Activated CD4-positive, alpha-beta memory T cell treated with anti-CD3 and anti-CD28 coated beads for 36 hours (primary cell): Measurements from ENCODE around the gene MICAL3. TPM values are rescaled to one million over a fixed set of nuclear protein-coding genes. Genes with fewer than 3 reads are reported as not detected.
A peak's percentile ranks its signal among the peaks of the same experiment; 100 is the strongest.

Source experiments
- CTCF ChIA-PET: fragments of 350-600 bp; sonication (Branson Sonifier 250); formaldehyde crosslinking; loops from one replicate; lab custom pipeline; 2021; ENCODE audit warnings: antibody characterized with exemption, inconsistent platforms; lab: Charles Lee
- POLR2A ChIA-PET: fragments of 350-600 bp; sonication (Branson Sonifier 250); formaldehyde crosslinking; loops from one replicate; lab custom pipeline; 2021; ENCODE audit warnings: antibody characterized with exemption; lab: Charles Lee
- DNase-seq: peaks from one replicate; pipeline ENCODE4 v3.0.0-alpha.2; 2020
- H3K27ac Mint-ChIP-seq: one replicate; pipeline ENCODE4 v1.8.0; 2021; ENCODE audit warnings: mixed read lengths
- H3K27me3 Mint-ChIP-seq: one replicate; pipeline ENCODE4 v1.8.0; 2021; ENCODE audit warnings: mixed read lengths
- H3K36me3 Mint-ChIP-seq: one replicate; pipeline ENCODE4 v1.8.0; 2021; ENCODE audit warnings: mixed read lengths
- H3K4me1 Mint-ChIP-seq: one replicate; pipeline ENCODE4 v1.8.0; 2021; ENCODE audit warnings: low read depth, mixed read lengths
- H3K4me3 Mint-ChIP-seq: one replicate; pipeline ENCODE4 v1.8.0; 2021; ENCODE audit warnings: mild to moderate bottlenecking, mixed read lengths
- H3K9me3 Mint-ChIP-seq: one replicate; pipeline ENCODE4 v1.8.0; 2021; ENCODE audit warnings: mixed read lengths
- intact Hi-C: fragments of 100-400 bp; cut with micrococcal nuclease; formaldehyde crosslinking; loops from one replicate; pipeline ENCODE4 v1.15.1; 2023
- total RNA-seq, 2 experiments: library from RNA; stranded (reverse); gene quantifications; one replicate each; pipeline ENCODE4 v1.2.3, GENCODE V29; 2021

The MICAL3 gene
- total RNA-seq, 2 experiments from 2014 or later = 29.7 to 37.2 TPM

GRCh38 chr22:17775781-17776465, 248.4 kb downstream of the MICAL3 start:
- no peaks in the 10 kb centered on the region for H3K9me3 Mint-ChIP-seq
- intact Hi-C loops = loop anchor here (5.0 to 10.0 kb wide), 2 partner anchors 301 to 691 kb away; partner anchors contain the start of genes IL17RA and PEX26
- POLR2A ChIA-PET = no interaction called here
- peaks cover 73% of the 10 kb centered on the region for H3K4me1 Mint-ChIP-seq
- peaks cover 4% of the 10 kb centered on the region for H3K36me3 Mint-ChIP-seq
- no peak for DNase-seq
- CTCF ChIA-PET = interaction anchor here (2.9 to 5.1 kb wide), 2 partner anchors 10 to 34 kb away, joined by 11 to 35 read pairs; no protein-coding TSS in a partner anchor
- H3K27me3 Mint-ChIP-seq = peaks cover 5% of the 10 kb centered on the region
- H3K27ac Mint-ChIP-seq = peak overlapping the region; percentile 97
- peak overlapping the region; percentile 15 for H3K4me3 Mint-ChIP-seq

GRCh38 chr22:17774926-17775685, 249.3 kb downstream of the MICAL3 start:
- intact Hi-C loops = loop anchor here (5.0 to 10.0 kb wide), 3 partner anchors 148 to 690 kb away; partner anchors contain the start of genes ATP6V1E1, IL17RA and PEX26
- peak; percentile 39 for DNase-seq
- POLR2A ChIA-PET = interaction anchor here (0.5 kb wide), 1 partner anchor 15 kb away, joined by 3 read pairs; no protein-coding TSS in a partner anchor

GRCh38 chr22:17774206-17774925, 250.0 kb downstream of the MICAL3 start, which contains the start of gene BID:
Gene BID, minus strand, starts transcription at chr22:17774469. Its CDS starts 24,353 bp downstream, at chr22:17750116.
- Mint-ChIP-seq H3K9me3 (no peaks in the 10 kb centered on the region), H3K27me3 (peaks cover 7% of the 10 kb centered on the region), H3K27ac (peak within 1 kb of the TSS; percentile 5), H3K4me3 (peak within 1 kb of the TSS; percentile 76), H3K36me3 (peaks cover 3% of the 10 kb centered on the region), H3K4me1 (peaks cover 64% of the 10 kb centered on the region)
- POLR2A ChIA-PET = interaction anchor here (0.5 to 1.4 kb wide), 2 partner anchors 14 to 15 kb away, joined by 3 read pairs; no protein-coding TSS in a partner anchor
- intact Hi-C loops = loop anchor here (5.0 to 10.0 kb wide), 2 partner anchors 147 to 690 kb away; partner anchors contain the start of genes ATP6V1E1 and IL17RA
- peak; percentile 51 for DNase-seq
- CTCF ChIA-PET = interaction anchor here (1.1 to 5.1 kb wide), 6 partner anchors 11 to 603 kb away, joined by 3 to 35 read pairs (median 10); no protein-coding TSS in a partner anchor

More at GRCh38 chr22:17774926-17775685, 249.3 kb downstream of the MICAL3 start:
- peak overlapping the region; percentile 5 for H3K27ac Mint-ChIP-seq
- peak overlapping the region; percentile 55 for H3K4me3 Mint-ChIP-seq
- H3K9me3 Mint-ChIP-seq = no peaks in the 10 kb centered on the region
- peaks cover 68% of the 10 kb centered on the region for H3K4me1 Mint-ChIP-seq
- peaks cover 7% of the 10 kb centered on the region for H3K27me3 Mint-ChIP-seq
- CTCF ChIA-PET = interaction anchor here (2.9 to 5.1 kb wide), 3 partner anchors 10 to 301 kb away, joined by 10 to 35 read pairs (median 11); no protein-coding TSS in a partner anchor
- H3K36me3 Mint-ChIP-seq = peaks cover 4% of the 10 kb centered on the region

- intact Hi-C loops = loop anchor here (5.0 to 10.0 kb wide), 2 partner anchors 146 to 689 kb away; partner anchors contain the start of genes ATP6V1E1 and IL17RA
- CTCF ChIA-PET = interaction anchor here (1.1 to 5.1 kb wide), 5 partner anchors 12 to 602 kb away, joined by 3 to 35 read pairs (median 10); no protein-coding TSS in a partner anchor
- DNase-seq = peak; percentile 82
- peak overlapping the region; percentile 76 for H3K4me3 Mint-ChIP-seq
- H3K27ac Mint-ChIP-seq = no peak overlapping the region
- H3K4me1 Mint-ChIP-seq = peaks cover 60% of the 10 kb centered on the region
- H3K36me3 Mint-ChIP-seq = peaks cover 3% of the 10 kb centered on the region
- H3K9me3 Mint-ChIP-seq = no peaks in the 10 kb centered on the region
- POLR2A ChIA-PET = interaction anchor here (0.6 to 1.4 kb wide), 2 partner anchors 13 to 304 kb away, joined by 3 read pairs; partner anchors contain the start of gene PEX26
- H3K27me3 Mint-ChIP-seq = peaks cover 7% of the 10 kb centered on the region
These were observed 250.7 kb downstream of the MICAL3 start for GRCh38 chr22:17773606-17774205.

- Mint-ChIP-seq H3K36me3 (peaks cover 3% of the 10 kb centered on the region), H3K27me3 (peaks cover 7% of the 10 kb centered on the region), H3K27ac (no peak overlapping the region), H3K9me3 (no peaks in the 10 kb centered on the region), H3K4me3 (peak overlapping the region; percentile 76), H3K4me1 (peaks cover 58% of the 10 kb centered on the region)
- CTCF ChIA-PET = interaction anchor here (1.1 to 5.1 kb wide), 5 partner anchors 13 to 601 kb away, joined by 3 to 35 read pairs (median 10); no protein-coding TSS in a partner anchor
- intact Hi-C loops = loop anchor here (5.0 to 10.0 kb wide), 2 partner anchors 146 to 688 kb away; partner anchors contain the start of genes ATP6V1E1 and IL17RA
- POLR2A ChIA-PET = interaction anchor here (0.6 to 1.4 kb wide), 2 partner anchors 12 to 304 kb away, joined by 3 read pairs; partner anchors contain the start of gene PEX26
- DNase-seq = no peak
These were observed 251.3 kb downstream of the MICAL3 start for GRCh38 chr22:17772958-17773605.

GRCh38 chr22:17772249-17772957, 252.0 kb downstream of the MICAL3 start:
- ChIA-PET CTCF (interaction anchor here (1.5 to 5.1 kb wide), 4 partner anchors 13 to 304 kb away, joined by 3 to 35 read pairs (median 11); no protein-coding TSS in a partner anchor), POLR2A (interaction anchor here (0.6 to 1.4 kb wide), 2 partner anchors 12 to 261 kb away, joined by 3 read pairs; no protein-coding TSS in a partner anchor)
- no peak for DNase-seq
- Mint-ChIP-seq H3K9me3 (no peaks in the 10 kb centered on the region), H3K4me3 (peak overlapping the region; percentile 76), H3K27me3 (peaks cover 7% of the 10 kb centered on the region), H3K27ac (no peak overlapping the region), H3K4me1 (peaks cover 58% of the 10 kb centered on the region), H3K36me3 (peaks cover 3% of the 10 kb centered on the region)
- intact Hi-C loops = loop anchor here (5.0 to 10.0 kb wide), 2 partner anchors 145 to 688 kb away; partner anchors contain the start of genes ATP6V1E1 and IL17RA

- H3K27me3 Mint-ChIP-seq = peaks cover 7% of the 10 kb centered on the region
- H3K27ac Mint-ChIP-seq = no peak overlapping the region
- peaks cover 3% of the 10 kb centered on the region for H3K36me3 Mint-ChIP-seq
- POLR2A ChIA-PET = interaction anchor here (1.2 kb wide), 1 partner anchor 10 kb away, joined by 3 read pairs; no protein-coding TSS in a partner anchor
- H3K4me1 Mint-ChIP-seq = peaks cover 46% of the 10 kb centered on the region
- intact Hi-C loops = loop anchor here (5.0 to 10.0 kb wide), 2 partner anchors 143 to 686 kb away; partner anchors contain the start of genes ATP6V1E1 and IL17RA
- no peaks in the 10 kb centered on the region for H3K9me3 Mint-ChIP-seq
- CTCF ChIA-PET = interaction anchor here (1.0 to 5.1 kb wide), 4 partner anchors 15 to 60 kb away, joined by 3 to 35 read pairs (median 6); no protein-coding TSS in a partner anchor
- H3K4me3 Mint-ChIP-seq = no peak overlapping the region
- no peak for DNase-seq
These were observed 253.9 kb downstream of the MICAL3 start for GRCh38 chr22:17770180-17771077.

GRCh38 chr22:17769716-17770082, 254.7 kb downstream of the MICAL3 start:
- intact Hi-C loops = loop anchor here (5.0 to 10.0 kb wide), 3 partner anchors 142 to 685 kb away; partner anchors contain the start of genes ATP6V1E1 and IL17RA
- ChIA-PET CTCF (interaction anchor here (1.0 to 1.2 kb wide), 2 partner anchors 16 to 61 kb away, joined by 3 to 6 read pairs; no protein-coding TSS in a partner anchor), POLR2A (no interaction called here)
- DNase-seq = no peak
- Mint-ChIP-seq H3K27ac (no peak overlapping the region), H3K27me3 (peaks cover 7% of the 10 kb centered on the region), H3K4me1 (peaks cover 44% of the 10 kb centered on the region), H3K36me3 (peaks cover 3% of the 10 kb centered on the region), H3K9me3 (no peaks in the 10 kb centered on the region), H3K4me3 (no peak overlapping the region)
